GM19372 (cell line): ENCODE measurements around the gene SCFD2.
"Not testable (repeated sequence)": the region's sequence is repeated elsewhere in the genome, so short reads cannot be mapped to it uniquely, and the experiment has no call there.

Source experiments
- ATAC-seq: cut with Tn5 transposase; IDR thresholded peaks from one replicate; pipeline ENCODE4 v1.9.1; 2021; ENCODE audit warnings: mild to moderate bottlenecking, low read depth, moderate library complexity; ENCODE audit not compliant: unreplicated experiment

Gene SCFD2

DNA sequence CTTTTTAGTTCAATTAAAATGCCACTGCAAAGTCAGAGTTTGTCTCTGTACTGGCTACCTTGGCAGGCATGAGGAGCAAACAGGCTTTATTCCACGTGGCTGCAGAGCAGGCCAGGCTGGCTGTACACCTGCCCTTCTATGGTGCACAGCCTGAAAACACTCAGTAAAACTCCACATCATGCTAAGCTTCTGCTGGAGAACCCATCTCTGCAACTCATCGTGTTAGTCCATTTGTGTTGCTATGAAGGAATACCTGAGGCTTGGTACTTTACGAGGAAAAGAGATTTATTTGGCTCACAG is 214.4 kb downstream of the SCFD2 start:
- no peak for ATAC-seq

DNA sequence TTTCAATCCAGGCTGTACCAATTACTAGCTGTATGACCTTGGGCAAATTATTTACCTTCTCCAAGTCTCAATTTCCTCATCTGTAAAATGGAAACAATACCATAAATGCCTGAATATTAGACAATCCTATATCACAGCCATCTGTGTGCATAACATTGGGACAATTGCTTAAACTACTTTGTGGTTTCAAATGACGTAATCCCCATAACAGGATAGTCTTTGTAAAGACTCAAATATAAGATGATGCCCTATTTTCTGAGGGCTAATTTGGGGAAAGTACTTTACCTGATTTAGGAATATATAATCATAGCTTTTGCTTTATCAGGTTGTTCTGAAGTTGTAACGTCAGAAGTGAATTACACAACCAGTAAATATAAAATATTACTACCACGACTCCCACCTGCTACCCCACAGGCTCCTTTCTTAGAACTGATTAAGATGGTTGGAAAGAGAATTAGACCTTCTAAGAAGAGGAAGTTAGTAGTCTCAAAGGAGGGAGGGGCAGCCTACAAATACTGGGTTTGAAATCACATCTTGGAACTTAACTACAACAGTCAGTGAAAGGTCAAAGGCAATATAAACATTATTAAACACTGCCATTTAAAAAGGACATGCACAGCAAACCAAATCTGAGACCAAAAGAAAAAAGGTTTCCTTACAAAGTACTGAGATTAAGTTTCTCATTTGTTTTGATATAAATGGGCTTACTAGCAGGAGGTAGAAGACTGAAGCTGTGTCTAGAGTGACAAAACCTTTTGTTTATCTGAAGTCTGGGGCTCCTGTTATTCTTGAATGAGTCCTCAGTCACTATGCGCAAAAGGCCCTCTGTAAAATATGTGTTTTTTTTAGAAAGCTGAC is 215.0 kb downstream of the SCFD2 start:
- ATAC-seq: no peak

DNA sequence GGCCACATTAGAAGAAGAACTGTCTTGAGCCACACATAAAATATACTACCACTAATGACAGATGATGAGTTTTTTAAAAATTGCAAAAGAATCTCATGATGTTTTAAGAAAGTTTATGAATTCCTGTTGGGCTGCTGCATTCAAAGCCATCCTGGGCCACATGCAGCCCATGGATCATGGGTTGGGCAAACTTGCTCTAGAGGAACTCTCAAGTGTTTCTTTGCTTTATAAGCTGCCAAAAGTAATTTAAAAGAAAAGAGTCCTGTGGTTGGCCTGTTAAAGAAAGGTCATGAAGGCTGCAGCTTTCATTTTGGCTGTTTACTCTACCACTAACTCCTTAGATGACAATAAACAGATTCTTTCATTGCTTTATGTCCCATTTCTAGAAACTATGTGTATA is 218.2 kb downstream of the SCFD2 start:
- ATAC-seq: no peak

DNA sequence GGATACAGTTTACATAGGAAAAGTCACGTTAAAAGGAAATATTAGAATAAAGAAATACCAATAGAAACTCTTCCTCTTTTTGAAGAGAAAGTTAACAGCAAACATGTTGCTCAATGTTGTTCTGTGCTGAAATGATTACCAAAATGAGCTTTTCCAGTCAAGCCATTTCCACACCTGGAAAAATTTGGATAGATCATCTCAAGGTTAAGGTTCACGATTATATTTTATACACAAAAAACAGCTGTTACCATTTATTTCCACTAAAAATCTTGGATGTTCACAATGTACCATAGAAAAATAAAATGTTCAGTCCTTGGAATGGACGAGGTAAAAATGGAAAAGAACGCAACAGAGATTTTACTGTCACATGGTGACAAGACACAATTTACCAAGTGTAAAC is 218.7 kb downstream of the SCFD2 start:
- ATAC-seq: no peak

DNA sequence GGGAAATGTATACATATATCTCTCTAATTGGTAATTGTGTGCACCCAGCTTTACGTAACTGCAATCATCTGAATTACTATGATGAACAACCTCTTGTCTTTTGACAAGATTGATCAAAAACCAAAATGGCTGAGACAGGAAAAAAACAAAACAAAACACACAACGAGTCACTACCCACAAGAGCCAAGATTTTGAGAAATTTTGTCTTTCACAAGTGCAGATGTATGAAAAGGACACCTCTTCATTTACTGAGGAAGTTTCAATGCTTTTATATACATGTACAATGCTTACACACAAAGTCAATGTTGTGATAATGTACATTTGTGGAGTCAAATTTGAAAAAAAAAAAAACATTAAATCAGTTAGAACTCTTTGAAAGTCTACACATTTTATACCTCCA is 224.6 kb downstream of the SCFD2 start:
- no peak for ATAC-seq

DNA sequence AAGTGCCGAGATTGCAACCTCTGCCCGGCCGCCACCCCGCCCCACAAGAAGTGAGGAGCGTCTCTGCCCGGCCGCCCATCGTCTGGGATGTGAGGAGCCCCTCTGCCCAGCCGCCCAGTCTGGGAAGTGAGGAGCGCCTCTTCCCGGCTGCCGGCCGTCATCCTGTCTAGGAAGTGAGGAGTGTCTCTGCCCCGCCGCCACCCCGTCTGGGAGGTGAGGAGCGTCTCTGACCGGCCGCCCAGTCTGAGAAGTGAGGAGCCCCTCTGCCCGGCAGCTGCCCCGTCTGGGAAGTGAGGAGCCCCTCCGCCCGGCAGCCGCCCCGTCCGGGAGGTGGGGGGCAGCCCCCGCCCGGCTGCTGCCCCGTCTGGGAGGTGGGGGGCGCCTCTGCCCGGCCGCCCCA is 226.6 kb downstream of the SCFD2 start:
- ATAC-seq: not testable (repeated sequence)

DNA sequence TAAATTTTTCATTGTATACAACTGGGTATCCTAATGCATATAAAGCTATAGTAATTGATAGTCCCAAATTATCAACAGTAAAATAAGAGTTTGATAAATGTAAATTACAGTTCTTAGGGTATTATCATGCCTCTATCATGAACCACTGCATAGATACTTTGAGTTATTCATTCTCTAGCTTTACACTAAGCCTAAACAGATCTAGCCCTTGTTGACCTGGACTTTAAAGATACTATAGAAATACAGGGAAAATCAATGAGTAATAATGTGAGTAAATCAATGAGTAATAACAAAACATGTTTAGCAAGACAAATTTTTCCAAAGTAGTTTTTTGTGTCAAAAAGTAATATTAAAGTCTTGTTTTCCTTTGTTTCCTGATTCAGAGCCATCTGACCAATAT is 228.4 kb downstream of the SCFD2 start:
- no peak for ATAC-seq

DNA sequence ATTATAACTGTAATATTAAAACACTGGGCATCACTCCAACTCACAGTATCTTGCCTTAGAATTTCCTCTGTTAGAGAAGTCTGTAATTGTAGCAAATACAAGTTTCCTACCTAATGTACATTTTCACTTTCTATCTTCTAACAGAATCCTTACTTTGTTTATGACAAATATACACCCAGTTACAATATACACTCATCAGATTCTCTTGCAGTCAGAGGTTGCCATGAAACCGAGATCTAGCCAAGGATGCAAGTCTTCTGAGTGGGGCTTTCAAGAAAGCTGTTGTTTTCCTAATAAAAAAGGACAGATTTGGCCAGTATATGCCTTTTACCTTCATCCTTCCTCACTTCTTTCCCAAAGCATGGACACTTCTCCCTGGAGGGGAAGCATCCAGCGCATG is 228.9 kb downstream of the SCFD2 start:
- ATAC-seq: no peak

DNA sequence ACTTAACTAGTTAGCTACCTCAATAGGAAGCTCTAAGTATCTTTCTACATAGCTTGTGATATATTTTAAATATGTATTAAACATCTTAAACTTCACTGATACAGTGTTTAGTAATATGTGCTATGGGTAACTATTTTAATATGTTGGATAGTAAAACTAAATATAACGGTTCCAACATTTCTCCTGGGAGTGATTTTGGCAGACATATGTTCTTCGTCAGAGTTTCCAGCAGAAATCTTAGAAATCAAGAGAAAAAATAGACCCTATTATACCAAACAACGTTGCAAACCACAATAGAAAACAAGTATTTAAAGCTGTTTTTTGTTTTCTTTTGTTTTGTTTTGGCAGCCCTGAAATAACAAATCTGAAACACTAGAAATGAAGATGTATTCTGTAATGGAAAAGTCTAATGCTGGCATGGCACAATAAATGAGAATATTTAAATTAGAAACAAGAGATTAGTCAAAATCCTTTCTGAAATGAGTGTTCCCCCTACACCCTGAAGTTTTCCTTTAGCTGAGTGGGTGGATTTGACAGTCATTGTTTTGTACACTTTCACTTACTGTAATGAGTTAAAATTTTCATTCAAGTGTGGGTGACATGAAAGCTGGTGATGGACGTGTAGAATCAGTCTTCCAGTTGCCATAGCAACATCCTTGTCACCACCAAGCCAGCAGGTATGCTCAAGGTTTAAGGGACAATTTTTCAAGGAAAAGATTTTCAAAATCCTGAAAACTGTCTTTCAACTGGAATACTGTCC is 233.5 kb downstream of the SCFD2 start:
- ATAC-seq: no peak

DNA sequence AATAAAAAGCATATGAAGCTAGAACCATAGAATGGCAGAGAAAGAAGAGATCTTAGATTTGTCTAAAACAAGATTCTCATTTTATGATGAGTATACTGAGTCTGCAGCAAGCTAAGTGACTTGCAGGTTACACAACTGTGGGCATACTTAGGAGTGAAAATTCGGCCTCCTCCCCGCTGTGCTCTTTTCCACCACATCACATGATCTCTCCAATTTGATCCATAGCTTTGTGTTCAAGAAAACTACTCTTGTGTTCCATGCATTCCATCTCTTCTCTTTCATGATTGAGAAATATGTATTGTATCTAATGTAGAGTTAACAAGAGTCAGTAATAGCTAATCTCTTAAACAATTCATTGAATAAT is 234.3 kb downstream of the SCFD2 start:
- ATAC-seq: no peak

DNA sequence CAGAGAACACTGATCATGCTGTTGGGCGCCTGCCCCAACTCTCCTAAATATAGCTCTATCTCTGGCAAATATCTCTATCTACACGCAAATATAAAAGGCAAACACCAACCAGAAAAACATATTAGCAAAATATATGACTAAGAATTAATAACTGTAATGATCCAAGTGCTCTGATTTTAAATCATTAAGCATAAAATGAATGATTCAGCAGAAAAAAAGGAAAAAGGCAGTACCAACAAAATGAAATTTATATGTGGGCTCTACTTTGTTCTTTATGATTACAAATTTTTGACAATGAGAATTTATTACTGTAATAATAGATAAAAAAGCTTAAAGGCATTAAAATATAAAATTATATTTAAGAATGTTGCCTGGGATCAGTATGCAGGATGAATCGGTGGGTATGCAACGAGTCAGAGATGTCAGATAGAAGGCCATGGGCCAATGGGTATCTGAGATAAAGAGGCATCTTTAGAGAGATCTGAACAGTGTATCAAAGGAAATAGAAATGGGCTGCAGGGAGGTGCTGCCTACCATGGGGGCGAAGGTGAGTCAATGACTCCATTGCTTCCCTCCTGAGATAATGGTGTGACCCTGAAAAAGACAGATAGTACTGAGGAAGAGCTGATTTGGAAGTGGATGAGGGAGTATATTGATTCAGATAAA is 234.8 kb downstream of the SCFD2 start:
- ATAC-seq: no peak

DNA sequence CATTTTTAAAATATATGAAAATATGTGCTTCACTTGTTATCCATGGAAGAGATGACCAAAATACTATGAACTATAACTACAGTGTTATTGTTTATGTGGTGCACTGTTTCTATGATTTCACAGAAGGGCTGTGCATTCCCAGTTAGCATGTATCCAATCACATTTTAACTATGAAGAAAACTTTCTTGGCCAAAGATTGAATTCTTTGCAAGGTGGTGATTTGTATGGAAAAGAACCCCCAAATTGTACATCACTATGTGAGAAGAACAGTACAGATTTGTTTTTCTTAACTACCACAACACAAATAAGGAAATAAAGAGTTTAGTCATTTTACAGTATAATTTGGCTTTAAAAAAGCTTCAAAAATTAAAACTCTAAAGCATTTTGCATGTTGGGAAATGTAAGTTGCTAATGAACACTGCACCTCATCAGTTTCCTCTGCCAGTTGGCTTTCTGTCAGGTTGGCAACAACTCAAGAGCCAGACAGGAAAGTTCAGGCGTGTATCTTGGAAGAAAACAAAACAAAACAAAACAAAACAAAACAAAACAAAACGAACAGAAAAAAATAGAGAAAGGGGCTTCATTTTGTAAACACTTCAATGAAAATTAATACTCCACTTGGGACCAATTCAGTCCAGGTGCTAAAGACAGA is 237.0 kb downstream of the SCFD2 start:
- ATAC-seq: no peak

DNA sequence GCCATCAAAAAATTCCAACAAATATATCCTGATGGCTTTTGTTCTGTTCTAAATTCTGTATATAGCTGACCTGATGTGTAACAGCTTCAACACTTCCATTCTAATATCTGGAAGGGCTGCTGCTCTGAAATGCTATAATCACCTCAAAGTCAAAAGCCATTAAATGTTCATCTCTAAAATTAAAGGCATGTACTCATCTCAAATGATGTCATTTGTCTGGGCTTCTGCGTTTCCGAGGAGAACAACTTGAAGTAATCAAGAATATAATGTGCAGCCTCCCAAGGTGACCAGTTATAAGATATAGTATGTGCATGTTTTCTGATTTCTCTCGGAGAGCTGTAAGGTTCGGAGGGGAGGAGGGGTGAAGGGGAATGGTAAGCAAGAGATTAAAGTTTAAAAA is 237.6 kb downstream of the SCFD2 start:
- no peak for ATAC-seq

DNA sequence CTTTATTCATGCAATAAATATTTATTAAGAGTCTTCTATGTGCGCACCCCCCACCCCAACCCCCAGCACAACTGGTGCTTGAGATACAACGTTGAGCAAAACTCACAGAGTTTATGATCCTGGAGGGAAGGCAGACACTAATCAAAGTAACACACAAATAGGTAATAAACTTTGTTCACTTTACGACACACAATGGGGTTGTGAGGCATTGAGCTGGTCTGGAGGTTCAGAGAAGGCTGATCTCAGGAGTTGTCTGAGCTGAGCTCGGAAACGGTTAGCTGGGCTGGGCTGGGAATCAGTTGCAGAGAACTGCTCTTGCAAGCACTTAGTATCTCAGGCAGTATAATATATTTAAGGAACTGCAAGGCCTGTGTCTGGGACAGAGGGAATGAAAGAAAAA is 238.5 kb downstream of the SCFD2 start:
- no peak for ATAC-seq

DNA sequence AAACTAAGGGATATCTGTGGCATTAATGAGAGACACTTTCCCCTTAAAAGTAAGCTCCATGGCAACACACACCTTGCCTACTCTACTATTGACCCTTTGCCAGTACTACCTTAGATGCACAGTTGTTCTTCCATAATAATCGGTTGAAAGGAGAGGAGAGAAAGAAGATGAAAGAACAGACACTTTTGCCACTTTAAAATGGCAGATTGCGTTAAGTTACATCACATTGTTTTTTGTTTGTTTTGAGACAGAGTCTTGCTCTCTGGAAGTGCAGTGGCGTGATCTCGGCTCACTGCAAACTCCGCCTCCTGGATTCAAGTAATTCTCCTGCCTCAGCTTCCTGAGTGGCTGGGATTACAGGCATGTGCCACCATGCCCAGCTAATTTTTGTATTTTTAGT is 239.8 kb downstream of the SCFD2 start:
- no peak for ATAC-seq

DNA sequence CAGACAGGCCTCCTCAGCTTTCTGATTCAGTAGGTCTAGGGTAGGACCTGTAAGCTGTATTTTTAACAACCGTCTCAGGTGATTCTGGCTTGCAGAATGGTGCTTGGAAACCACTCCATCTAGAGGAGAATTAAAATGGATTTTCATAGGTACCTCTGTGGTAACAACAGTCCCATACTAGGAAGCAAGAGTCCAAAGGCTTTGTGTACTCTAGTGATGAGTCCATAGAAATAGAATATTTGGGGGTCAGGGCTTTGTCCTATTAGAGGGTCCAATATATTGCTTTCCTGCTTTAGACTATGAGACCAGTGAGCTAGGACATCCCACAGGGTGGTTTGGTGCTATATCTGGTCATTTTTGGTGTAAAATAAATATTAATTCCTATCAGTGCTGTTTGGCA is 242.0 kb downstream of the SCFD2 start:
- no peak for ATAC-seq

DNA sequence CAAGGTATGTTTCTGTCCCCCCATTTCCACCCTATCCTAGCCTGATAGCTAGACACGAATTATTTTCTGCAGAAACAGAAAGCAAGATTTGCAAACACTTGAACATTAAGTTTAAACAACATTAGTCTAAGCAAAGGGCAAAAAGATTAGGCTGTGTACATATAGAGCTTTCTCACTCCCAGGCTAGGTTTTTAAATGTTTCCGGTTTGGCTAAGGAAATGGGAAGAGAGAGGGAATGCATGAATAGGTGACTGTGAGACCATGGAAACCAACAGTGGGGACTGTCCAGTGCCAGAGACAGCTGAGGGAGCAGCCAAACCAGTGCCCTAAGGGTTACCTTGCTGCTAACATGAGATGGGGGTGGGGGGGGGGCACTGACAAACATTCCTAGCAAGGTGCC is 242.7 kb downstream of the SCFD2 start:
- no peak for ATAC-seq

DNA sequence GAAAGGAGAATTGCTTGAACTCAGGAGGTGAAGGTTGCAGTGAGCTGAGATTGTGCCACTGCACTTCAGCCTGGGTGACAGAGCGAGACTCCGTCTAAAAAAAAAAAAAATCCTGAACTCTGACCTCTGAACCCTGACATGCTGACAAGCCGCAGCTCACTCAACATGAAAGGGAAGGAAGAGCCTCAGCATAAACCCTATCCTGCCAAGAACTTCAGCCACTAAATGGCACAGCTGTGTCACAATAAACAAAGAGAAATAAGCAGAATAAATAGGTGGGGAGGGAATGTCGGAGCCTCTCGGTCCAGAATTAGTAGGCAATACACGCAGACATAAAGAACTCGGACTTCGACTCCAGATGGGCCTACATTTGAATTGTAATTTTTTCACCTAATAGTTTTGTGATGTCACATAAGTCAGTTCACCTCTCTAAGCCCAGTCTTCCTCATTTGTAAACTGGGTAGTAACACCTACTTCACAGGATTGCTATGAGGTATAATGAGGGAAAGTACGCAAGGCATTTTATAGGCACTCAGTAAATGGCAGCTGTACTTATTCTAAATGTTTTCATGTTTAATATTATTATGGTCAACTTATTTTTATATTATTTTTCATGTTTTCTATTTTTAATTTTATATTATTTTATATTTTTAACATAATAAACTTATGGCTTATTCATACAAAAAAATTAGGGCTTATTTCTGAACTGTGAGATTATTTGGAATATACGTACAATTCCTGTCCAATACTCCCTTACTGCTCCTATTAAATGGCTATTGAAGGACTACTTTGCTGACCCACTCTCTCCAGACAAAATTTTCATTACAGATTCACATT is 243.4 kb downstream of the SCFD2 start:
- no peak for ATAC-seq

DNA sequence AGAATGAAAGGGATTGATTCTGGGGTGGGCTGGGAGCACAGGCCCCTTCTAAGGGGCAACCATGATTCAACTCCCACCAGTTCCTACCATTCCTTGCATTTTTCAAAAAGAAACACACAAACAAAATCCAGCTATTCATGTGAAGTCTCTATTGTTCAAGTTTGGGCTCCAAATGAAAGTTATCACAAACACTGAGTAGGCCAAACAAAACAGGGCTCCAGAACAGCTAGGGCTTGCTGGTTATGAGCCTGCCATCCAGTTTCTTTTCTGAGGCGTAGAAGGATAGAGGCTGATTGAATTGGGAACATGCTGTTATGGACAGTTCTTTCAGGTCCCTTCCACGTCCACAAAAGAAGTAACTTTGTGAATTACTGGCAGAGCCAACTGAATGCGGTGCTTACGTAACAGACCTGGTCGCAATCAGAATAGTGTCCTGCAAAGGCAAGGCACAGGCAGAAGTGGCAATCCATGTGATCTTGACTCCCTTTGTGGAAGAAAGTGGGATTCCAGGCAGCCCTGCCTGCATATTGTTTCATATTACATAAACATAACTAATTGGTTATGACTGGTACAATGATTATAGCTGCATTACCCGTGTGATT is 244.5 kb downstream of the SCFD2 start:
- no peak for ATAC-seq

DNA sequence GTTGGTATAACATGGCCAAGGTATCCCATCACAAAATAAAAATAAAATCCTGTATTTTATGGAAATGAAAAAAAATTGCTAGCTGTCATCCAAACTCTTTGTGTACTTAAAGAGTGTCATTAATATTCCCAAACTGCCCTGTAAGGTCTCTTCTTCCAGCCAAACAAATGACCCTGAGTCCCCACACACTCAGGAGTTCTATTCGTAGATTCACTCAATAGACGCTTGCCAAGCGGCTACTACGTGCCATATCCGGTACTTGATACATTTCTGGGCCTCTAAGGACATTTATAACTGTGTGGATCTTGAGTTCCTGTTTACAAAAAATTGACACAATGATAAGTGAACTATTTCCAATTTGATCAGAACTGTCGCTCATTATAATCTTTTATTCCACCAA is 245.1 kb downstream of the SCFD2 start:
- no peak for ATAC-seq
